K562 (cell line): ENCODE measurements around the gene MARK4.

Experiments used
- BRCA1 ChIP-seq, 2 experiments: fragments of 450-650 bp in 1 of 2; sonication (generic) in 1 of 2; formaldehyde crosslinking in 1 of 2; IDR thresholded peaks; 2 replicates each; pipeline versions ENCODE4 v1.5.0 to v1.6.1; 2017 to 2020; ENCODE audit warnings: mild to moderate bottlenecking in 1 of 2, missing genetic modification reagents in 1 of 2
- CCAR2 ChIP-seq: fragments of 200-400 bp; formaldehyde crosslinking; IDR thresholded peaks from 2 replicates; pipeline ENCODE4 v1.6.1; 2017; ENCODE audit warnings: mild to moderate bottlenecking, low read depth, low read length
- FOXA3 ChIP-seq, 2 experiments: fragments of 450-650 bp in 1 of 2; sonication (generic) in 1 of 2; formaldehyde crosslinking; IDR thresholded peaks in 1 of 2; conservative IDR thresholded peaks in 1 of 2; 2 replicates each; pipeline versions ENCODE4 v1.4.0 to v1.8.0; 2020 to 2022; ENCODE audit warnings: mild to moderate bottlenecking in 2 of 2, missing genetic modification reagents in 1 of 2
- GABPB1 ChIP-seq: sonication (generic); formaldehyde crosslinking; IDR thresholded peaks from 2 replicates; pipeline ENCODE4 v1.8.0; 2022; ENCODE audit warnings: mild to moderate bottlenecking, missing genetic modification reagents
- HCFC1 ChIP-seq: IDR thresholded peaks from 2 replicates; pipeline ENCODE4 v1.6.1; 2012; ENCODE audit warnings: low read depth, low read length, improper control_type of control experiment
- MCM7 ChIP-seq, 2 experiments: fragments of 450-650 bp; IDR thresholded peaks; 2 replicates each; pipeline ENCODE4 v1.6.1; 2016 to 2018
- NFIC ChIP-seq: fragments of 450-650 bp; IDR thresholded peaks from 2 replicates; pipeline ENCODE4 v1.6.1; 2017; ENCODE audit warnings: mild to moderate bottlenecking, inconsistent platforms
- NFRKB ChIP-seq: fragments of 450-650 bp; IDR thresholded peaks from 2 replicates; pipeline ENCODE4 v1.6.1; 2016; ENCODE audit warnings: low read depth
- RAD21 ChIP-seq, 2 experiments: fragments of 250-450 bp in 1 of 2; fragments of 450-650 bp in 1 of 2; sonication (Bioruptor Pico) in 1 of 2; formaldehyde crosslinking in 1 of 2; IDR thresholded peaks in 1 of 2; conservative IDR thresholded peaks in 1 of 2; 2 replicates each; pipeline versions ENCODE4 v1.4.0 to v1.8.0; 2020 to 2022; ENCODE audit warnings: mild to moderate bottlenecking in 2 of 2, moderate library complexity in 1 of 2
- SREBF1 ChIP-seq: fragments of 150-350 bp; IDR thresholded peaks from 2 replicates; pipeline ENCODE4 v1.6.1; 2014; ENCODE audit warnings: antibody characterized with exemption, low read depth, low read length, borderline replicate concordance
- ZFP30 ChIP-seq: fragments of 250-450 bp; sonication (Bioruptor Pico); IDR thresholded peaks from 2 replicates; pipeline ENCODE4 v1.8.0; 2022; ENCODE audit warnings: moderate library complexity, mild to moderate bottlenecking, inconsistent platforms, borderline replicate concordance
- ZZZ3 ChIP-seq: fragments of 450-650 bp; IDR thresholded peaks from 2 replicates; pipeline ENCODE4 v1.6.1; 2016; ENCODE audit warnings: antibody characterized with exemption, mild to moderate bottlenecking, moderate library complexity
- TF ChIP-seq, protein P1 (sequence below), 3 experiments: IDR thresholded peaks in 2 of 3; conservative IDR thresholded peaks in 1 of 3; 2 replicates each; pipeline ENCODE4 v1.5.1; 2011 to 2012; ENCODE audit warnings: low read length in 3 of 3, mild to moderate bottlenecking in 3 of 3, control low read depth in 2 of 3, improper control_type of control experiment in 1 of 3, inconsistent platforms in 1 of 3, low read depth in 1 of 3, mixed read lengths in 1 of 3, moderate library complexity in 1 of 3; ENCODE audit not compliant: insufficient read depth in 2 of 3
- TF ChIP-seq, protein P2 (sequence below): fragments of 450-650 bp; IDR thresholded peaks from 2 replicates; pipeline ENCODE4 v1.7.1; 2018; ENCODE audit warnings: mild to moderate bottlenecking, low read depth; ENCODE audit not compliant: partially characterized antibody

- TF ChIP-seq HCFC1 = no peak
- TF ChIP-seq SREBF1 = no peak
- no peak for TF ChIP-seq GABPB1 (CRISPR knock-in tag)
- TF ChIP-seq MCM7 (IDR thresholded peaks at IDR 0.05) = no peak
- no peak for TF ChIP-seq NFRKB
- no peak for TF ChIP-seq ZZZ3
- no peak for TF ChIP-seq ZFP30 (CRISPR knock-in tag)
- TF ChIP-seq RAD21 (CRISPR knock-in tag; conservative IDR thresholded peaks at IDR 0.05 in 1 of 2, IDR thresholded peaks at IDR 0.05 in 1 of 2) = no peak
- TF ChIP-seq BRCA1 (IDR thresholded peaks at IDR 0.05) = no peak
- TF ChIP-seq BRCA1 (CRISPR knock-in tag; IDR thresholded peaks at IDR 0.05) = no peak
- no peak for TF ChIP-seq FOXA3 (CRISPR knock-in tag; conservative IDR thresholded peaks at IDR 0.05 in 1 of 2, IDR thresholded peaks at IDR 0.05 in 1 of 2)
- no peak for TF ChIP-seq CCAR2
- TF ChIP-seq, protein P1, sequence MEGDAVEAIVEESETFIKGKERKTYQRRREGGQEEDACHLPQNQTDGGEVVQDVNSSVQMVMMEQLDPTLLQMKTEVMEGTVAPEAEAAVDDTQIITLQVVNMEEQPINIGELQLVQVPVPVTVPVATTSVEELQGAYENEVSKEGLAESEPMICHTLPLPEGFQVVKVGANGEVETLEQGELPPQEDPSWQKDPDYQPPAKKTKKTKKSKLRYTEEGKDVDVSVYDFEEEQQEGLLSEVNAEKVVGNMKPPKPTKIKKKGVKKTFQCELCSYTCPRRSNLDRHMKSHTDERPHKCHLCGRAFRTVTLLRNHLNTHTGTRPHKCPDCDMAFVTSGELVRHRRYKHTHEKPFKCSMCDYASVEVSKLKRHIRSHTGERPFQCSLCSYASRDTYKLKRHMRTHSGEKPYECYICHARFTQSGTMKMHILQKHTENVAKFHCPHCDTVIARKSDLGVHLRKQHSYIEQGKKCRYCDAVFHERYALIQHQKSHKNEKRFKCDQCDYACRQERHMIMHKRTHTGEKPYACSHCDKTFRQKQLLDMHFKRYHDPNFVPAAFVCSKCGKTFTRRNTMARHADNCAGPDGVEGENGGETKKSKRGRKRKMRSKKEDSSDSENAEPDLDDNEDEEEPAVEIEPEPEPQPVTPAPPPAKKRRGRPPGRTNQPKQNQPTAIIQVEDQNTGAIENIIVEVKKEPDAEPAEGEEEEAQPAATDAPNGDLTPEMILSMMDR (IDR thresholded peaks at IDR 0.05 in 2 of 3, conservative IDR thresholded peaks at IDR 0.05 in 1 of 3; ENCODE audit: insufficient read depth in 2 of 3, low read depth in 1 of 3, low read length in 3 of 3) = no peak
- TF ChIP-seq NFIC = no peak
- TF ChIP-seq, protein P2, sequence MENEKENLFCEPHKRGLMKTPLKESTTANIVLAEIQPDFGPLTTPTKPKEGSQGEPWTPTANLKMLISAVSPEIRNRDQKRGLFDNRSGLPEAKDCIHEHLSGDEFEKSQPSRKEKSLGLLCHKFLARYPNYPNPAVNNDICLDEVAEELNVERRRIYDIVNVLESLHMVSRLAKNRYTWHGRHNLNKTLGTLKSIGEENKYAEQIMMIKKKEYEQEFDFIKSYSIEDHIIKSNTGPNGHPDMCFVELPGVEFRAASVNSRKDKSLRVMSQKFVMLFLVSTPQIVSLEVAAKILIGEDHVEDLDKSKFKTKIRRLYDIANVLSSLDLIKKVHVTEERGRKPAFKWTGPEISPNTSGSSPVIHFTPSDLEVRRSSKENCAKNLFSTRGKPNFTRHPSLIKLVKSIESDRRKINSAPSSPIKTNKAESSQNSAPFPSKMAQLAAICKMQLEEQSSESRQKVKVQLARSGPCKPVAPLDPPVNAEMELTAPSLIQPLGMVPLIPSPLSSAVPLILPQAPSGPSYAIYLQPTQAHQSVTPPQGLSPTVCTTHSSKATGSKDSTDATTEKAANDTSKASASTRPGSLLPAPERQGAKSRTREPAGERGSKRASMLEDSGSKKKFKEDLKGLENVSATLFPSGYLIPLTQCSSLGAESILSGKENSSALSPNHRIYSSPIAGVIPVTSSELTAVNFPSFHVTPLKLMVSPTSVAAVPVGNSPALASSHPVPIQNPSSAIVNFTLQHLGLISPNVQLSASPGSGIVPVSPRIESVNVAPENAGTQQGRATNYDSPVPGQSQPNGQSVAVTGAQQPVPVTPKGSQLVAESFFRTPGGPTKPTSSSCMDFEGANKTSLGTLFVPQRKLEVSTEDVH = no peak
Observed at GRCh38 chr19:45322311-45322710, 71.2 kb downstream of the MARK4 start.
